Fibroblast of skin of abdomen (primary cell): ENCODE data around the gene SYT14. TPM values are rescaled to one million over a fixed set of nuclear protein-coding genes. Genes with fewer than 3 reads are reported as not detected.
A peak's percentile ranks its signal among the peaks of the same experiment; 100 is the strongest.
"Not testable (repeated sequence)": the region's sequence is repeated elsewhere in the genome, so short reads cannot be mapped to it uniquely, and the experiment has no call there.

Experiments
- DNase-seq: peaks from one replicate; pipeline ENCODE4 v3.0.0-alpha.2; 2013
- polyA plus RNA-seq, 2 experiments: library from polyadenylated mRNA; unstranded; fragments of 120-200 nt; gene quantifications; one replicate each; pipeline ENCODE4 v1.2.1, GENCODE V29; 2013; ENCODE audit not compliant: insufficient read length in 2 of 2

Gene SYT14
- polyA plus RNA-seq (2013, experiment 1 of 2; ENCODE audit: insufficient read length) = 1.4 TPM
- polyA plus RNA-seq (2013, experiment 2 of 2; ENCODE audit: insufficient read length) = 0.99 TPM

GRCh38 chr1:209937996-209938959 lies at the start of gene SYT14:
Gene SYT14 (plus strand): TSS chr1:209938217. CDS start chr1:209938265, 48 bp downstream.
- peak; percentile 56 for DNase-seq

DNA sequence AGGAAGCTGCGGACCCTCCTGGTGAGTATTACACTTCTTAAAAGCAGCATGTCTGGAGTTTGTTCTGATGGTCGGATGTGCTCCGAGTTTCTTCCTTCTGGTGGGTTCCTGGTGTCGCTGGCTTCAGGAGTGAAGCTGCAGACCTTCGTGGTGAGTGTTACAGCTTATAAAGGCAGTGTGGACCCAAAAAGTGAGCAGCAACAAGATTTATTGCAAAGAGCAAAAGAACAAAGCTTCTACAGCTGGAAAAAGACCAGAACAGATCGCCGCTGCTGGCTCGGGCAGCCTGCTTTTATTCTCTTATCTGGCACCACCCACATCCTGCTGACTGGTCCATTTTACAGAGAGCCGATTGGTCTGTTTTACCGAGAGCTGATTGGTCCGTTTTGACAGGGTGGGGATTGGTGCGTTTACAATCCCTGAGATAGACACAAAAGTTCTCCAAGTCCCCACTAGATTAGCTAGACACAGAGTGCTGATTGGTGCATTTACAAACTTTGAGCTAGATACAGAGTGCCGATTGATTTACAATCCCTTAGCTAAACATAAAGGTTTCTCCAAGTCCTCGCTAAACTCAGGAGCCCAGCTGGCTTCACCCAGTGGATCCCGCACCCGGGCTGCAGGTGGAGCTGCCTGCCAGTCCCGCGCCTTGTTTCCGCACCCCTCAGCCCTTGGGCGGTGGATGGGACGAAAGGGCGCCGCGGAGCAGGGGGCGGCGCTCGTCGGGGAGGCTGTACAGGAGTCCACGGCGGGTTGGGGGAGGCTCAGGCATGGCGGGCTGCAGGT lies 49.5 kb upstream of the SYT14 start:
- DNase-seq = not testable (repeated sequence)

GRCh38 chr1:209889077-209889418 lies 49.0 kb upstream of the SYT14 start:
- no peak for DNase-seq

DNA sequence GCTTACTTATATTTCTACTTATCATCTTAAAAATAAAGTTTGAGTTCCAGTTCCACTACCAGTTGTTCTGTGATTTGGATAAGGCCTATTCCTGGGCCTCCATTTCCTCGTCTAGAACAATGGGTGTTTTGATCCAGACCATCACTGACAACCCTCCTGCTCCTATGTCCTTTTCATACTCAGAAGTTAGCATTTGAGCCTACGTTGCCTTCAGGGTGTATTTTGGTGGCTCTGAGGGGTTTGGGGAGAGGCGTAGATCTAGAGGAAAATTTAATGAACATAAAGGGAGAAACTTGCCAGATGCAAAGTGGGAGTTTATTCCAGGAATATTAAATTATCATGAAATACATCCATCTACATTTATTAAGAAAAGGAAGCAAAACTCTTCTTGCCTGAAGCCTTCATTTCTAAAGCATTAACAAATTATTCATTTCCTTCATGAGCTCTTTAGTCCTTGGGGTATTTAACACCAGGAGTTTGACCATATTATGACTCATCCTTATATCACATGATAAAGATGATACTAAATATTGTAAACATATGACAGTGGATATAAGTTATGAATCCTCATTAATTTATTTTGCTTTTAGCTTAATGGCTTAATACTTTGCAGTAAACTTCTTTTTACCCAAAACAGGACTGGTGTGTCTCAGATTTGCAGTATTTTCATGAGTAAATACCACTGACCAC lies 47.2 kb upstream of the SYT14 start:
- DNase-seq = no peak

DNA sequence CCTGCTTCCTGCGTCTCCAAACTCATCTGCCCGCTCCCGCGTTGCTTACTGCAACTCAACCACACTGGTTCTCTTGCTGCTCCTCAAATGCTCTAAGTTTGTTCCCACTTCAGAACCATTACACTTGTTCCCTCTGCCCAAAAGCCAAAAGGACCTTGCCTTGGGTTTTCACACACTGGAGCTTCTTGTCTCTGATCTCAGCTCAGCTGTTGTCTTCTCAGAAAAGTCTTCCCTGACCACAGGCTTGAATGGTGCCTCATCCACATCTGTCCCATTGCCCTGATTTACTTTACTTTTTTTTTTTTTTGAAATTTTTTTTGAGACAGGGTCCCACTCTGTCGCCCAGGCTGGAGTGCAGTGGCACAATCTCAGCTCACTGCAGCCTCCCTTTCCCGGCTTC lies 44.3 kb upstream of the SYT14 start:
- no peak for DNase-seq

GRCh38 chr1:209895709-209896108 lies 42.3 kb upstream of the SYT14 start:
- peak; percentile 57 for DNase-seq

DNA sequence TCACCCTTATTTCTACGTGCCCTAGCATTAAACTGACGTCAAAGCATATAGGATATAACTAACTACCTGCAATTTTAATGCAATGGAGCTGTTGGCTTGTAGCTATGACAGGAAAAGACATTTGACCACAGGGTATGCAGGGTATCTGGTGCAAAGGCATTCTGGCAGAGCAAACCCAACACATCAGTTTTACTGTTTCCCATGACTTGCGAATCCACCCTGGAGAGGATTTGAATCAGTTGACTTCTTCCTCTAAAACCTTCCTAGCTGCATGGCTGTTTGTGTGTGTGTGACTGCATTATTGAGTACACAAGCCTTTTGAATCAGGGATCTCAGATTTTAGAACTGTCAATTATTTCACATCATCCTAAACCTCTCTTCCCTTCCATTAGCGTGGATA lies 41.7 kb upstream of the SYT14 start:
- no peak for DNase-seq

DNA sequence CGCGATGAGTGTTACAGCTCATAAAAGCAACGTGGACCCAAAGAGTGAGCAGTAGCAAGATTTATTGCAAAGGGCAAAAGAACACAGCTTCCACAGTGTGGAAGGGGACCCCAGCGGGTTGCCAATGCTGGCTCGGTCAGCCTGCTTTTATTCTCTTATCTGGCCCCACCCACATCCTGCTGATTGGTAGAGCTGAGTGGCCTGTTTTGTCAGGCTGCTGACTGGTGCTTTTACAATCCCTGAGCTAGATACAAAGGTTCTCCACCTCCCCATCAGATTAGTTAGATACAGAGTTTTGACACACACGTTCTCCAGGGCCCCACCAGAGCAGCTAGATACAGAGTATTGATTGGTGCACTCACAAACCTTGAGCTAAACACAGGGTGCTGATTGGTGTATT lies 39.7 kb upstream of the SYT14 start:
- DNase-seq = not testable (repeated sequence)

DNA sequence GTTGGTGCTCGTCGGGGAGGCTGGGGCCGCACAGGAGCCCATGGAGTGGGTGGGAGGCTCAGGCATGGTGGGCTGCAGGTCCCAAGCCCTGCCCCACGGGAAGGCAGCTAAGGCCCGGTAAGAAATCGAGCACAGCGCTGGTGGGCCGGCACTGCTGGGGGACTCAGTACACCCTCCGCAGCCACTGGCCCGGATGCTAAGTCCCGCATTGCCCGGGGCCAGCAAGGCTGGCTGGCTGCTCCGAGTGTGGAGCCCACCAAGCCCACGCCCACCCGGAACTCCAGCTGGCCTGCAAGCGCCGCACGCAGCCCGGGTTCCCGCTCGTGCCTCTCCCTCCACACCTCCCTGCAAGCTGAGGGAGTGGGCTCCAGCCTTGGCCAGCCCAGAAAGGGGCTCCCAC lies 39.2 kb upstream of the SYT14 start:
- not testable (repeated sequence) for DNase-seq

GRCh38 chr1:209899948-209900347 lies 38.1 kb upstream of the SYT14 start:
- DNase-seq = no peak

DNA sequence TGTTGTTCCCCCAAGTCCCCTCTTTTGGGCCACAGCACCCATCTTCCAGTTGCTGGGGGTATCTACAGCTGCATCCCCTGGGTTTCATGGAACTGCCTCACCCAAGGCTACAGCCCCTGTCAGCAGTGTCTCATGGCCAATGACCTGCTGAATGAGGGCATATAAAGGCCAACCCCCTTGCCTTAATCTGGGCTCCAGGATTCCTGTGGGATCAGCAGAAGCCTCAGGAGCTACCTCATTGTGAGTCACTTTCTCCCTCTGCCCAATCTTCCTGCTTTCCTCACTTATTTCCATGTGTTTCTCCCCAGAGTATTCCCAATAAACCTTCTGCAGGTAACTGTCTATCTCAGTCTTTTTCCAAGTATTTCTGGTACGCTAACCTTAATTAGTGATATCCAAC lies 37.3 kb upstream of the SYT14 start:
- DNase-seq = peak; percentile 78

GRCh38 chr1:209901211-209901610 lies 36.8 kb upstream of the SYT14 start:
- DNase-seq = no peak

DNA sequence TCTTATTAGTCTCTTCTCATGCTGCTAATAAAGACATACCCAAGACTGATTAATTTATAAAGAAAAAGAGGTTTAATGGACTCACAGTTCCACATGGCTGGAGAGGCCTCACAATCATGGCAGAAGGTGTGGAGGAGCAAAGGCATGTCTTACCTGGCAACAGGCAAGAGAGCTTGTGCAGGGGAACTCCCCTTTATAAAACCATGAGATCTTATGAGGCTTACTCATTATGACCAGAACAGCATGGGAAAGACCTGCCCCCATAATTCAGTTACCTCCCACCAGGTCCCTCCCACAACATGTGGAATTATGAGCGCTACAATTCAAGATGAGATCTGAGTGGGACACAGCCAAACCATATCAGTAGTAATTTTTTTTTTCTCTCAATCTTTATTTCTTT lies 33.2 kb upstream of the SYT14 start:
- not testable (repeated sequence) for DNase-seq

DNA sequence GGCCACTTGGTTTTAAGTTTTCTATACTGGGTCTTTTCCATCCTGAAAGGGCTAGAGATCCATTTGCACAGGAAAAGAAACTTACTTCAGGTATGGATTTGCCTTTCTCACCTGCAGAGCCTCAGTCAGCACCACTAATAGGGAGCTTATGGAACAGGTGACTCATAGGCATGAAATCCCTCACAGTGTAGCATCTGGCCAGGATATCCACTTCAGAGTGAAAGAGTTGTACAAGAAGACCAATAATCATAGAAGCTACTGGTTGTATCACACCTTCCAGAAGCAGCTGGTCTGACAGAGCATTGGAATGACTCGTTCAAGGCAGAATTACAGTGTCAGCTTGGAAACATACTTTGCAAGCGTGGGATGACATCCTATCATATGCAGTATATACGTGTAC lies 26.3 kb upstream of the SYT14 start:
- no peak for DNase-seq

DNA sequence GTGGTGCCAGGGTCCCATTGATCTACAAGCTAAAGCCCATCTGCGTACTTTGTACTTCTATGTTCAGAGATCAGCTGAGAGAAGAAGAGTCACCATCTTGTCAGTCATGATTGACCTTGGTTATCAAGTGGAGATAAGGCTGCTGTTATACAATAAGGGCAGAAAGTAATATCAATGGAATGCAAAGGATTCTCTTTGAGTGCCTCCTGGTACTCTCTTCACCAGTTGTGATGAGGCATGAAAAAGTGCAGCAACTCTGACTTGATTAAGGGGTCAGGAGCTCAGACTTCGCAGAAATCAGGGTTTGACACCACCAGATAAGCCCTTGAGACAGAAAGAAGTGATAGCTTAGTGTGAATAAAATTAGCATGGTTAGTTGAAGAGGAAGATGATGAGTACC lies 25.7 kb upstream of the SYT14 start:
- no peak for DNase-seq

DNA sequence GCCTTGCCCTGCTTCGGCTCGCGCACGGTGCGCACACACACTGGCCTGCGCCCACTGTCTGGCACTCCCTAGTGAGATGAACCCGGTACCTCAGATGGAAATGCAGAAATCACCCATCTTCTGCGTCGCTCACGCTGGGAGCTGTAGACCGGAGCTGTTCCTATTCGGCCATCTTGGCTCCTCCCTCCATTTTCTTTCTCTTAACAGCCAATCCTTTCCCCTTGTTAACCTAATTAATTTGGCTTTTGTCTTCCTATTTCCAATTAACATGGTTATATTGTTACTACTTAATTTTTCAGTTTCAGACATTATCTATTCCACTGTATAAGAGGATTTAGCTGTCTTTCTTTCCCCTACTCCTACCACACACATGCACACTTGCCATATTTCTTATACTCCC lies 18.4 kb upstream of the SYT14 start:
- DNase-seq = not testable (repeated sequence)

DNA sequence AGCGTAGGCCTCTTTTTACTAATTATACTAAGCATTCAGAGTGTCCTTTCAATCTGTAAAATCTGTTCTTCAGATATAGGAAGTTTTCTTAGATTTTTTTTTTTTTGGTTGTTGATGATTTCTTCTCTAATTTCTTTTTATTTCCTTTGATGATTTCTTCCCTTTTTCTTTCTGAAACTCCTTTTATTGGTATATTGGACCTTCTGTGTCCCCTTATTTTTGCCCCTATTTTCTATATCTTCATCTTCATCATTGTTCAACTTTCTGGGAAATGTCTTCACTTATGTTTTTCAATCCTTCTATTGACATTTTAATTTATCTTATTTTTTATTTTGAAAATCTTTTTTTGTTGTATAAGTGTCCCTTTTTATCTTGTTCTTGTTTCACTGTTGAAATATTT lies 17.2 kb upstream of the SYT14 start:
- no peak for DNase-seq

GRCh38 chr1:209924390-209924789 lies 13.6 kb upstream of the SYT14 start:
- no peak for DNase-seq

- DNase-seq = peak; percentile 92
These were observed 12.0 kb upstream of the SYT14 start for GRCh38 chr1:209926045-209926444.

GRCh38 chr1:209927466-209927865 lies 10.6 kb upstream of the SYT14 start:
- no peak for DNase-seq

DNA sequence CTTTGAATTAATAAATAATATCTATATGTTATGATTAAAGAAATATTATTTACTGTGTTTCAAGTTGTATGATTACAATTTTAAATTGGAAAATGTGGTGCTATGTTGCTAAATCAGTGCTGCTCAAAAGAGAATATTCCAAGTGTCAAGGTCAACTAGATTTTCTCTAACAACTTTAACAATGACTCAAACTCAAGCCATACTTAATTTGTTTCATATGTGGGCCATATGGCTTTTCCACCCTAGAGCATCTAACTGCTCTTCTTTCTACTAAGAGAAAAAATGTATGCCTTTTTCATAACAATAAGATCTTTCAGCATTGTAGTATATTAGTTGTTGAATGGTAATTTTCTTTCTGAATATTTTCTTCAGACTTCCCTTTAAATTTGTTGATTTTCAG lies 8.3 kb upstream of the SYT14 start:
- DNase-seq = peak; percentile 75

- DNase-seq = no peak
These were observed 6.9 kb upstream of the SYT14 start for GRCh38 chr1:209931141-209931540.

GRCh38 chr1:209936125-209936524 lies 1.9 kb upstream of the SYT14 start:
- DNase-seq = no peak
